GM23248 (cell line): ENCODE data around the gene DBF4. TPM values are rescaled to one million over a fixed set of nuclear protein-coding genes. Genes with fewer than 3 reads are reported as not detected.

Source experiments
- DNase-seq: peaks from one replicate; pipeline ENCODE4 v3.0.0-alpha.2; 2015
- H2AFZ ChIP-seq: fragments of 200-600 bp; sonication (generic); 2 replicates; pipeline ENCODE4 v1.6.1; 2016; ENCODE audit warnings: antibody characterized with exemption
- H3F3A ChIP-seq: fragments of 200-600 bp; sonication (generic); 2 replicates; pipeline ENCODE4 v1.6.1; 2016; ENCODE audit warnings: mild to moderate bottlenecking, antibody characterized with exemption, mixed run types; ENCODE audit not compliant: insufficient read depth
- H3K27ac ChIP-seq: fragments of 200-600 bp; sonication (generic); 2 replicates; pipeline ENCODE4 v1.5.1; 2016; ENCODE audit warnings: mild to moderate bottlenecking
- H3K27me3 ChIP-seq: fragments of 200-600 bp; sonication (generic); replicated peaks from 2 replicates; pipeline ENCODE4 v1.6.1; 2016; ENCODE audit warnings: mild to moderate bottlenecking; ENCODE audit not compliant: insufficient read depth
- H3K36me3 ChIP-seq: fragments of 200-600 bp; sonication (generic); 2 replicates; pipeline ENCODE4 v1.6.1; 2016; ENCODE audit warnings: low read depth, mild to moderate bottlenecking
- H3K4me1 ChIP-seq: fragments of 200-600 bp; sonication (generic); 2 replicates; pipeline ENCODE4 v1.6.1; 2016; ENCODE audit warnings: mild to moderate bottlenecking; ENCODE audit not compliant: insufficient read depth
- H3K4me2 ChIP-seq: fragments of 200-600 bp; sonication (generic); one replicate; pipeline ENCODE4 v1.6.1; 2016; ENCODE audit warnings: mild to moderate bottlenecking; ENCODE audit not compliant: unreplicated experiment
- H3K4me3 ChIP-seq: fragments of 200-600 bp; sonication (generic); 2 replicates; pipeline ENCODE4 v1.5.1; 2016; ENCODE audit warnings: mild to moderate bottlenecking
- H3K79me2 ChIP-seq: fragments of 200-600 bp; sonication (generic); 2 replicates; pipeline ENCODE4 v1.6.1; 2016; ENCODE audit warnings: mild to moderate bottlenecking; ENCODE audit not compliant: insufficient read depth
- H3K9ac ChIP-seq: fragments of 200-600 bp; sonication (generic); 2 replicates; pipeline ENCODE4 v1.6.1; 2016; ENCODE audit warnings: mild to moderate bottlenecking
- H3K9me2 ChIP-seq: fragments of 200-600 bp; sonication (generic); 2 replicates; pipeline ENCODE4 v1.6.1; 2016; ENCODE audit warnings: mixed run types, mild to moderate bottlenecking, moderate library complexity; ENCODE audit not compliant: insufficient read depth
- H3K9me3 ChIP-seq: fragments of 200-600 bp; sonication (generic); one replicate; pipeline ENCODE4 v1.6.1; 2017; ENCODE audit warnings: low read depth
- H4K20me1 ChIP-seq: fragments of 200-600 bp; sonication (generic); 2 replicates; pipeline ENCODE4 v1.6.0; 2016; ENCODE audit not compliant: insufficient read depth
- EZH2 ChIP-seq: fragments of 200-600 bp; sonication (generic); IDR thresholded peaks from 2 replicates; pipeline ENCODE4 v1.6.1; 2018; ENCODE audit warnings: antibody characterized with exemption, mild to moderate bottlenecking; ENCODE audit not compliant: insufficient read depth, poor library complexity, severe bottlenecking
- EZH2phosphoT487 ChIP-seq: fragments of 200-600 bp; sonication (generic); IDR thresholded peaks from 2 replicates; pipeline ENCODE4 v1.6.1; 2018; ENCODE audit warnings: antibody characterized with exemption, moderate library complexity, mild to moderate bottlenecking, low read depth; ENCODE audit not compliant: insufficient read depth
- WGBS, 2 experiments: methylation state at CpG; one replicate each; pipeline ENCODE4 v1.1.6; 2015 to 2017; ENCODE audit warnings: low lambda C conversion rate in 2 of 2, low coverage in 1 of 2; ENCODE audit errors: missing lambda C conversion rate in 2 of 2; 5-methylcytosine and 5-hydroxymethylcytosine counted together
- in situ Hi-C: fragments of 300-500 bp; cut with MboI; formaldehyde crosslinking; loops from 2 replicates; pipeline ENCODE4 v1.15.0; 2020
- polyA plus RNA-seq: library from polyadenylated mRNA; unstranded; fragments of >200 nt; fragmentation: Nextera tagmentation; extraction: Ambion mirVana; gene quantifications from 2 replicates; pipeline ENCODE4 v1.2.1, GENCODE V29; 2016
- total RNA-seq: library from RNA; depleted of rRNA; stranded (reverse); fragments of >200 nt; shearing (Covaris generic); gene quantifications from 2 replicates; pipeline ENCODE4 v1.2.3, GENCODE V29; 2014

DBF4 gene
- total and polyA plus RNA-seq, 2 experiments from 2014 or later = 14.7 to 26.2 TPM

GRCh38 chr7:87878208-87878735 lies 2.0 kb downstream of the DBF4 start:
- 15 to 17% methylated on average over 3 of the region's 3 CpGs for WGBS, 2 experiments
- DNase-seq = peak; percentile 34
- peak overlapping the region; percentile 96 for H3K4me3 ChIP-seq

DNA sequence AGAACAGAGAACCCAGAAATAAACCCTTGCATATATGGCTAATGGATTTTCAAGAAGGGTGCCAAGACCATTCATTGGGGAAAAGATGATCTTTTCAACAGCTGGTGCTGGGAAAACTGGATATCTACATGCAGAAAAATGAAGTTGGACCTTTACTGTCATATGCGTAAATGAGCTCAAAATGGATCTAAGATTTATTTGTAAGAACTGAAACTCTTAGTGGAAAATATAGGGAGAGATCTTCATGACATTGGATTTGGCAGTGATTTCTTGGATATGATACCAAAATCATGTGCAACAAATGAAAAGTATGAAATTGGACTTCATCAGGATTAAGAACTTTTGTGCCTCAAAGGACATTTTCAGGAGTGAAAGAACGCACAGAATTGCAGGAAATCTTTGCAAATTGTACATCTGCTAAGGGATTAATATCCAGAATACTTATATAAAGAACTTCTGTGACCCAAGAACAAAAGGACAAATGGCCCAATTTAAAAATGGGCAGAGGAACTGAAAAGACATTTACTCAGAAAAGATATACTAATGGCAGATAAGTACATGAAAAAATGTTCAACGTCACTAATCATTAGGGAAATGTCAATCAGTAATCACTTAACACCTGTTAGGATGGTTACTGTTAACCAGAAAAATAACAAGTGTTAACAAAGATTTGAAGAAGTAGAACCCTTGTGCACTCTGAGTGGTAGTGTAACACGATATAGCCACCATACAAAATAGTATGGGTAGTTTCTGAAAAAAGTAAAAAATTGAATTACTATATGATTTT lies 6.1 kb downstream of the DBF4 start:
- no peak overlapping the region for H3K27ac ChIP-seq
- peaks cover 12% of the 10 kb centered on the region for H3K4me1 ChIP-seq
- TF ChIP-seq EZH2 (no peak), EZH2phosphoT487 (no peak)
- H3K9ac ChIP-seq = no peak overlapping the region
- H3K36me3 ChIP-seq = peaks cover 6% of the 10 kb centered on the region; the same call in 1 of the 2 replicates
- DNase-seq = no peak
- H3F3A ChIP-seq = peaks cover 8% of the 10 kb centered on the region
- no peaks in the 10 kb centered on the region for H3K9me3 ChIP-seq
- H3K4me3 ChIP-seq = no peak overlapping the region
- in situ Hi-C loops = no loop called here
- H3K27me3 ChIP-seq = no peaks in the 10 kb centered on the region
- no peaks in the 10 kb centered on the region for H3K9me2 ChIP-seq
- H2AFZ ChIP-seq = no peak overlapping the region
- 86 to 89% methylated on average over 4 of the region's 4 CpGs for WGBS, 2 experiments
- no peaks in the 10 kb centered on the region for H4K20me1 ChIP-seq
- peaks cover 72% of the 10 kb centered on the region for H3K79me2 ChIP-seq
- no peak overlapping the region for H3K4me2 ChIP-seq

More at GRCh38 chr7:87878208-87878735, 2.0 kb downstream of the DBF4 start:
- Histone ChIP-seq H3K4me1 (peaks cover 19% of the 10 kb centered on the region), H3K9me3 (no peaks in the 10 kb centered on the region), H3K79me2 (peaks cover 88% of the 10 kb centered on the region), H3K36me3 (0 out of 2 replicates have a peak, but pooled peaks cover 3% of the 10 kb centered on the region), H3K9me2 (no peaks in the 10 kb centered on the region), H3F3A (peaks cover 16% of the 10 kb centered on the region), H3K27ac (0 out of 2 replicates have a peak overlapping the region, but pooled peaks have one; percentile 92), H4K20me1 (no peaks in the 10 kb centered on the region), H2AFZ (peak overlapping the region; percentile 98), H3K9ac (peak overlapping the region; percentile 94), H3K27me3 (no peaks in the 10 kb centered on the region), H3K4me2 (peak overlapping the region; percentile 100)
- in situ Hi-C loops = no loop called here
- TF ChIP-seq EZH2 = no peak
- no peak for TF ChIP-seq EZH2phosphoT487

GRCh38 chr7:87885018-87885417 lies 8.7 kb downstream of the DBF4 start:
- DNase-seq = no peak
- Histone ChIP-seq H3K4me3 (no peak overlapping the region), H3K9me2 (no peaks in the 10 kb centered on the region), H3K9me3 (no peaks in the 10 kb centered on the region), H3K36me3 (peaks cover 7% of the 10 kb centered on the region; the same call in 1 of the 2 replicates), H4K20me1 (no peaks in the 10 kb centered on the region), H3K4me2 (no peak overlapping the region), H3K9ac (no peak overlapping the region), H3F3A (no peaks in the 10 kb centered on the region), H3K27me3 (no peaks in the 10 kb centered on the region), H2AFZ (no peak overlapping the region), H3K4me1 (no peaks in the 10 kb centered on the region), H3K27ac (no peak overlapping the region), H3K79me2 (peaks cover 48% of the 10 kb centered on the region)
- in situ Hi-C loops = no loop called here
- WGBS, 2 experiments = 94 to 97% methylated on average over 2 of the region's 2 CpGs
- TF ChIP-seq EZH2 (no peak), EZH2phosphoT487 (no peak)

DNA sequence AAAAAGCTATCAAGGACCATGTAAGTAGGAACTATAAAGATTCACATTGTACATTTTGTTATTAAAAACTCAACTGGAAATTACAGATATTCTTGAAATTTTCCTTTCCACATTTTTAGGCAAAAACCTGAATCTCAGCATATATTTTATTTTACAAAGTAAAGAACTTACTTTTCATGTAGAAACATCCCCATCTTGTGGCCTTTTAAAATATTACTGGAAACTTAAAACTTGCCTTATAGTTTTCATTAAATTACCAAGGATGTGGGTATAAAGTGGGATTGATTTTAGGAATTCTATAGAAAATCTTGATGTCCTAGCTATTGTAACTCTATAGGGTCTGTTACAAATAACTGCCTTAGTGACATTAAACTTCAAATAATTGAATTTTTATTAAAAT lies 10.6 kb downstream of the DBF4 start:
- H3K9me3 ChIP-seq = no peaks in the 10 kb centered on the region

More for the DNA sequence above, 10.6 kb downstream of the DBF4 start:
- Histone ChIP-seq H3K9ac (no peak overlapping the region), H3F3A (no peaks in the 10 kb centered on the region), H3K27ac (no peak overlapping the region), H3K36me3 (peaks cover 4% of the 10 kb centered on the region; the same call in 1 of the 2 replicates), H3K4me1 (no peaks in the 10 kb centered on the region), H3K27me3 (no peaks in the 10 kb centered on the region), H4K20me1 (no peaks in the 10 kb centered on the region), H3K4me2 (no peak overlapping the region), H3K4me3 (no peak overlapping the region), H3K9me2 (no peaks in the 10 kb centered on the region), H2AFZ (no peak overlapping the region), H3K79me2 (peaks cover 42% of the 10 kb centered on the region)
- peak; percentile 58 for DNase-seq
- in situ Hi-C loops = no loop called here
- TF ChIP-seq EZH2 (no peak), EZH2phosphoT487 (no peak)
